SK-N-DZ (cell line): ENCODE measurements around the gene TMEM9.

Experiments
- DNase-seq: peaks from one replicate; pipeline ENCODE4 v3.0.0-alpha.2; 2015; ENCODE audit warnings: low spot score

The TMEM9 gene

GRCh38 chr1:201145816-201146215 is 8.5 kb downstream of the TMEM9 start:
- DNase-seq = no peak

- DNase-seq = no peak
Observed at GRCh38 chr1:201145132-201145531, 9.1 kb downstream of the TMEM9 start.

DNA sequence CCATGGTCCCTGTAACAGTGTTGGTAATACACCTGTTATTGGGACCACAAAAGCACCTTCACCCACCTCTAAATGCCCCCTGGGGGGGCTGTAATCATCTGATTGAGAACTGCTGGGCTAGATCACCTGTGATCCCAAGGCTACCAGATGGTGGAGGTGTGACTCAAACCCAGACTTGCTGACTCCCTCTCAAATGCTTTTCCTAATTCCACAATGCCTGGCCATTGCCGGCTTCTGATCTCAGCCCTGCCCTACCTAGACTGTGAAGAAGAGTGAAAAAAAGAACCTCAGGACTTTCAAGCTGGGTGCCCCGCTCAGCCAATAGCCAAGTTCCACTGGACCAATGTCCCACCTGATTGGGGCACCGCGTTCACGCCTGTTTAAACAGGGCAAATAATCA is 9.6 kb downstream of the TMEM9 start:
- no peak for DNase-seq

DNA sequence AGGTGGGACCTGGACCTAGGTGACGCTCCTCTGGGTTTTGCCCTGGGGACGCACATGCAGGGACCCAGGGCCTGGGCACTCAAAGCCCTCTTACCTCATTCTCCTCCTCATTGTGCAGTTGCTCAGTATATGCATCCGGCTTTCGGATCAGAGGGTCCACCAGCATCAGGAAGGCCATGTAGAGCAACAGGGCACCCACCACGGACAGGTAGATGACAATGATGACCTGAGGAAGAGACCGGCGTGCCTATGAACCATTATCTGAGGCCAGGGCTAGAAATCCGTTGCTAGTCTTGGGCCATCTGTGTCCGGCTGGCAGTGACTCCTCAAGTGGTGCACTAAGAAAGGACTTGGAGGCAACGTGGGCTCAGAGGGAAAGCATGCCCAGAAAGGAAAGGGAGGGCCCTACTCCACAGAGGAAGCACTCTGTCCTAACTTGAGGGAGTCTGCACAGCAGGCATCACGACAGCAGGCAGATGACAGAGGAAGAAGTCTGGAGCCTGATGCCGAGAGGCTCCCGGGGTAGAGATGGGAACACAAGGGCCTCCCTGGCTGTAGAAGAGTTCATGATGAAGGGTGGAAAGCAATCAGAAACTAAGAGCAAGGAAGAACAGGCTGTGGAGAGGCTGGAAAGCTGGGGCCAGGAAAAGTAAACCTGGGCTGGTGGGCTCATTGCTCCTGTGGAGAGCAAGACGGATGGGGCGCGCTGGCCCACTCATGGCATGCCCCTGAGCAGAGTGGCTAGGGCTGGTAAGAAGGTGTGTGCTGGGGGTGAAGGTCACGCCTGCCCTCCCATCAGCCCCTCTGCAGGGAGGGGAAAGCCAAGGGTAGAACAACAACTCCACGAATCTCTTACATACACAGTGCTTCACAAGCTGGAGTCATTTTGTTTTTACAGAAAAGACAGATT is 10.3 kb downstream of the TMEM9 start:
- no peak for DNase-seq

DNA sequence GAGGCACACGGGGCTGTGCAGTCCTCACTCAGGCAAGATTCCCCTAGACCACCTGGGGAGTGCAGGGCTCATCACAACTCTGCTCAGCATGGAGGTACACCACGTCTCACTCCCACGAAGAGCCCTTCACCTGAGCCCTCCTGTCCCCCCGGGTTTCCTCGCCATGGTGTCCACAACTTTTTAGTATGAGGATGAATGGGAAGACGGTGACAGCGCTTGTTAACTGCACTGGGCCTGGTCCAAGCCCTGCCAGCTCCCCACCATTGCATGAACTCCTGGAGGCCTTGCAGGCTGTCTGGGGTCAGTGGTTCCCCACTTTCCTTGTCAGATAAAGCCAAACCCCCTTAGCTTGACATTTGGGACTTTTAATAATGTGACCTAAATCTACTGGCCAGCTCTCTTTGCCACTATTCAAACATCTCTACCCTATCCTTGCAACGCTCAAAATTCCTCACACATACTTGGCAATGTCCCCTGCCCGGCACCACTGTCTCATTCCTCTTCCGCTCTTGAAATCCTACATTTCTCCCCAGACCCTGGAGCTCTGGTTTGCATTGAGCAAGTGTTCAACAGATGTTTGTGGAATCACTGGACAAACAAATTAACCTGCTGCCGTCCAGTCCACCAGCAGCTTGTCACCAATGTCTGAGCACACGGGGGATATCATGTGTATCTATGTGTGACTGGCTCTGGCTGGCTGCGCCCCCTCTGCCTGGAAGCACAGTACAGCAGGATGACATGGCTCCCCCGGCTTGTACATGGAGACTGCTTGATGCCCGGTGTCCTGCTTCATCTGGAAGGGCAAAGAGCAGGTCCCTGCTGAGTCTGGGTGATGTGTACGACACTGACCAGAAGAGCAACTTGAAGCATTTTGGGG is 11.2 kb downstream of the TMEM9 start:
- DNase-seq = no peak

GRCh38 chr1:201142011-201142848 is 12.0 kb downstream of the TMEM9 start:
- DNase-seq = no peak

- no peak for DNase-seq
Observed at GRCh38 chr1:201141418-201141817, 12.9 kb downstream of the TMEM9 start.

DNA sequence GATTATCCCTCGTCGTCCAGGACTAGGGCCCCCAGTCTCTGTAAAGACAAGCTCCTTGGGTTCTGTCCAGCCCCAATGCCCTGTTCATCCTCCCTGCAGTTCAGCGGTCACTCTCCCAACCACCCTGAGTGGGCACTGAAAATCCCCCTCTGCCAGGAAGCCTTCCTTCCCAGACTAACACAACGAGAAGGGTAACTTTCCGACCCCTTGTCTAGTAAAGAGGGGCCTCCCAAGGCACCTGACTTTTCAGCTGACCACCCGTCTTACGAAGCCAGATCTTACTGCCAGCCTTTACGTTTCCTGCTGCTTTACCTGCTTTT is 13.4 kb downstream of the TMEM9 start:
- no peak for DNase-seq

GRCh38 chr1:201140235-201140940 is 13.9 kb downstream of the TMEM9 start:
- DNase-seq = no peak

- DNase-seq = no peak
Observed at GRCh38 chr1:201139756-201140155, 14.5 kb downstream of the TMEM9 start.

- DNase-seq = no peak
Observed at GRCh38 chr1:201139306-201139705, 15.0 kb downstream of the TMEM9 start.

- DNase-seq = no peak
Observed at GRCh38 chr1:201138311-201138840, 15.9 kb downstream of the TMEM9 start.

GRCh38 chr1:201137579-201138310 is 16.5 kb downstream of the TMEM9 start:
- DNase-seq = no peak

DNA sequence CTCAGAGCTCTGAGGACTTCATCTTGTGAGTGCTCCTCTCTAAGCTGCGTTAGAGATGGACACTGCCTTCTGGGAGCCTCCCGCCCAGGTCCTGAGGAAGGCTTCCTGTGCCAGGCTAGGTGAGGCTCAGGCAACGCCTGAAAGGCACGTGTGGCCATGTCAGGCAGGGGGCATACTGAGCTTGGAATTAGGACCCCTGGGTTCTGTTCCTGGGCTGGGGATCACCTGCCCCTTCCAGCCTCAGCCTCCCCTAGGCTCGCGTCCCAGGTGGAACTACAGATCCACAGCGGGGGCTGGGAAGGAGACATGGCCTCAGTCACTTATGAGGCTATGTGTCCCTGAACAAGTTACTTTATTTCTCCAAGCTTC is 17.3 kb downstream of the TMEM9 start:
- no peak for DNase-seq

DNA sequence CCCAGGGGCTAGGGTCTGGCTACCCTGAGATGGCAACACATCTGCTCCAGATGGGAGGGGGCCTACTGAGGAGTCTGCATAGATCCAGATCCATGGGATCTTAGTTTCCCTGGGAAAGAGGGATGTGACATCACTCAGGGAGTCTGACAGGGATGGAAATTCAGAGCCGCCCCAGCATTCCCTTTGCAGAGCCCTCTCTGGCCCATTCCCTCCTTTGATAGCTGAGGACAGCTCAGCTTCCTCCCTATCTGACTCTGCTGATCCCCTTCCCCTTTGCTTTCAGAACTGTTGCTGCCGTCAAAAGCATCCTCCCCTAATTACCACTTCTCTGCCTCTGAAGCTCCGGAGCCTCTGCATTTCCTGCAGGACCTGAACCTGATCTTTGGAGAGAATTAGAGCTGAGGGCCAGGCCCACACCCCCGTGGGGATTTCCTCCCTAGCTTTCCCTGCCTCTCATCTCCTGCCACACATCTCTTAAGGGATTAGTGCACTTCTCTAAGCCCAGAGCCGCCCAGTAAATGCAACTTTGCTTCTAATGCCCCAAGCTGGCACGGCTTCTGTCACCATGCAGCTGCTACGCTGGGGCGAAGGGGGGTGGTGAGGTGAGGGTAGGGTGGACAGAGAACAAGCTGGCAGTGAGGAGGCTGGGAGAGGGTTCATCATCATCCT is 17.8 kb downstream of the TMEM9 start:
- DNase-seq = no peak

- DNase-seq = no peak
Observed at GRCh38 chr1:201134405-201134804, 19.9 kb downstream of the TMEM9 start.

GRCh38 chr1:201131398-201131797 is 22.9 kb downstream of the TMEM9 start:
- no peak for DNase-seq

DNA sequence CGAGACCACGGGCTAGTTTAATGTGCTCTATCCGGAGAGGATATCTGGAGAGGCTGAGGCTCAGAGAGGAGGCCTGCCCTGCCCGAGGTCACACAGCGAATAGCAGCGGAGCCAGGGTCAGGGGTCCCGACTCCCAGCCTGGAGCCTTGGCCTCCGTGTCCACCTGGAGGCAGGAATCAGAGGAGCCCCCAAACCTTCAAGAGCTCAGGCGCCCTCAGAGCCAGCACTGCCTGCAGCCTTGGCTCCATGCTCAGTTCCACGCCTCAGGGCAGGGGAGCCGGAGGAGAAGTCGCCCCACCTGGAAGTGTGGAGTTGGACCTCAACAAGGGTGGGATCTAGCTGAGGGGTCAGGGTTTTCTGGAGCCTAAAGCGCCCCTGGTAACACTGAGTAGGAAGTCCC is 25.3 kb downstream of the TMEM9 start:
- no peak for DNase-seq

DNA sequence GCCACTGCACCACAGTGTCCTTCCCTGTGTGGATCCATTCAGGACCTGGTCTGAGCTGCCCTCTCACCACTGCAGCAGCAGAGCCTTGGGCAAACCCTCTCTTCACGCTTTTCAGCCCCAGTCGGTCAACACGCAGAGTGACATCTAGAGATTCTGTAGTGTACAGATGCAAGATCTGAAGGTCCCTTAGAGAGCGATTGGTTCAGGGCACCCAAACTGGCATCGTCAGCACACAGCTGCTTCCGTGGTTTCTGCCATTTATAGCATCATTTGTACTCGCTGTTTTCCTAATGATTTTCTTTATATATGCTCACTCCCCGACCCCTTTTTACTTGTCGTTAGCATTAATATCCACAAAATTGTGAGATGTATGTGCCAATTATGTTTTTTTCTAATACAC is 25.8 kb downstream of the TMEM9 start:
- no peak for DNase-seq
